MCF 10A (cell line): Measurements from ENCODE around the gene EHD2. TPM values are rescaled to one million over a fixed set of nuclear protein-coding genes. Genes with fewer than 3 reads are reported as not detected.

Experiments
- BruUV-seq: library from RNA; stranded (reverse); fragments of 400-500 nt; replicated peaks from 2 replicates; lab custom pipeline; 2021; lab: Mats Ljungman, UMichigan
- CTCF ChIA-PET: fragments of 300-600 bp; sonication (Branson Sonifier 250); formaldehyde crosslinking; extraction: SDS; loops from one replicate; lab custom pipeline; 2021; ENCODE audit warnings: antibody characterized with exemption, inconsistent platforms; lab: Yijun Ruan, JAX
- POLR2A ChIA-PET: fragments of 300-600, 350-650 bp; sonication (Branson Sonifier 250); formaldehyde crosslinking; extraction: SDS; loops from one replicate; lab custom pipeline; 2020; ENCODE audit warnings: antibody characterized with exemption, inconsistent platforms; lab: Yijun Ruan, JAX
- DNase-seq: peaks from one replicate; pipeline ENCODE4 v3.0.0-alpha.2; 2018; ENCODE audit not compliant: unreplicated experiment
- H3K27ac Mint-ChIP-seq: one replicate; pipeline ENCODE4 v1.8.0; 2022; ENCODE audit warnings: mild to moderate bottlenecking, low read depth, mixed read lengths; ENCODE audit not compliant: unreplicated experiment
- H3K27me3 Mint-ChIP-seq: one replicate; pipeline ENCODE4 v1.8.0; 2022; ENCODE audit warnings: mixed read lengths; ENCODE audit not compliant: insufficient read depth, unreplicated experiment
- H3K36me3 Mint-ChIP-seq: one replicate; pipeline ENCODE4 v1.8.0; 2022; ENCODE audit warnings: mild to moderate bottlenecking, moderate library complexity, mixed read lengths; ENCODE audit not compliant: insufficient read depth, unreplicated experiment
- H3K4me1 Mint-ChIP-seq: one replicate; pipeline ENCODE4 v1.8.0; 2022; ENCODE audit warnings: mixed read lengths; ENCODE audit not compliant: insufficient read depth, unreplicated experiment
- H3K4me3 Mint-ChIP-seq: one replicate; pipeline ENCODE4 v1.8.0; 2022; ENCODE audit warnings: mild to moderate bottlenecking, moderate library complexity, mixed read lengths; ENCODE audit not compliant: unreplicated experiment
- H3K9me3 Mint-ChIP-seq: one replicate; pipeline ENCODE4 v1.8.0; 2022; ENCODE audit warnings: mixed read lengths; ENCODE audit not compliant: unreplicated experiment
- CTCF ChIP-seq: fragments of 200-600 bp; IDR thresholded peaks from one replicate; pipeline ENCODE4 v1.8.0; 2022; ENCODE audit warnings: antibody characterized with exemption, mild to moderate bottlenecking; ENCODE audit not compliant: unreplicated experiment
- intact Hi-C: fragments of 100-400 bp; cut with micrococcal nuclease; formaldehyde crosslinking; loops from 2 replicates; pipeline ENCODE4 v1.14.1; 2022
- total RNA-seq: library from RNA; stranded (reverse); gene quantifications from 2 replicates; pipeline ENCODE4 v1.2.3, GENCODE V29; 2022

The EHD2 gene
- total RNA-seq, 1 experiment from 2014 or later, result 88.8 TPM

- ChIA-PET POLR2A (interaction anchor here (1.2 kb wide), 1 partner anchor 97 kb away, joined by 4 read pairs; no protein-coding TSS in a partner anchor), CTCF (interaction anchor here (0.7 to 1.8 kb wide), 6 partner anchors 15 to 59 kb away, joined by 3 to 9 read pairs (median 6); partner anchors contain the start of gene NOP53)
- no peak overlapping the region for H3K27ac Mint-ChIP-seq
- H3K4me1 Mint-ChIP-seq, result no peaks in the 10 kb centered on the region
- no peak for DNase-seq
- no TSS peak for BruUV-seq
- intact Hi-C loops, result loop anchor here (1.0 kb wide), 1 partner anchor 22 kb away; no protein-coding TSS in a partner anchor
- H3K27me3 Mint-ChIP-seq, result no peaks in the 10 kb centered on the region
- no peaks in the 10 kb centered on the region for H3K36me3 Mint-ChIP-seq
- no peak overlapping the region for H3K4me3 Mint-ChIP-seq
- no peak for TF ChIP-seq CTCF
- H3K9me3 Mint-ChIP-seq, result peaks cover 10% of the 10 kb centered on the region
Measured at GRCh38 chr19:47766359-47766620, 53.1 kb downstream of the EHD2 start.

GRCh38 chr19:47766670-47767069 lies 53.4 kb downstream of the EHD2 start:
- Mint-ChIP-seq H3K9me3 (peaks cover 10% of the 10 kb centered on the region), H3K4me3 (no peak overlapping the region), H3K4me1 (no peaks in the 10 kb centered on the region), H3K36me3 (no peaks in the 10 kb centered on the region), H3K27ac (no peak overlapping the region), H3K27me3 (no peaks in the 10 kb centered on the region)
- intact Hi-C loops, result loop anchor here (1.0 kb wide), 1 partner anchor 22 kb away; no protein-coding TSS in a partner anchor
- CTCF ChIA-PET, result interaction anchor here (0.5 to 1.4 kb wide), 6 partner anchors 16 to 722 kb away, joined by 3 to 9 read pairs (median 4); no protein-coding TSS in a partner anchor
- POLR2A ChIA-PET, result interaction anchor here (0.7 kb wide), 1 partner anchor 12 kb away, joined by 3 read pairs; the partner anchor contains the start of gene SELENOW
- BruUV-seq, result no TSS peak
- DNase-seq, result no peak
- no peak for TF ChIP-seq CTCF

- ChIA-PET POLR2A (interaction anchor here (0.7 kb wide), 1 partner anchor 11 kb away, joined by 3 read pairs; the partner anchor contains the start of gene SELENOW), CTCF (interaction anchor here (0.5 to 1.3 kb wide), 5 partner anchors 22 to 721 kb away, joined by 3 to 5 read pairs (median 3); no protein-coding TSS in a partner anchor)
- Mint-ChIP-seq H3K9me3 (peaks cover 10% of the 10 kb centered on the region), H3K27me3 (no peaks in the 10 kb centered on the region), H3K27ac (no peak overlapping the region), H3K4me1 (no peaks in the 10 kb centered on the region), H3K4me3 (no peak overlapping the region), H3K36me3 (no peaks in the 10 kb centered on the region)
- intact Hi-C loops, result no loop called here
- no peak for DNase-seq
- no peak for TF ChIP-seq CTCF
- no TSS peak for BruUV-seq
Measured at GRCh38 chr19:47767349-47767748, 54.1 kb downstream of the EHD2 start.

GRCh38 chr19:47768604-47769003 lies 55.4 kb downstream of the EHD2 start:
- peaks cover 10% of the 10 kb centered on the region for H3K9me3 Mint-ChIP-seq
- no peak for TF ChIP-seq CTCF
- peaks cover 5% of the 10 kb centered on the region for H3K4me1 Mint-ChIP-seq
- H3K4me3 Mint-ChIP-seq, result no peak overlapping the region
- ChIA-PET CTCF (interaction anchor here (0.7 kb wide), 1 partner anchor 10 kb away, joined by 3 read pairs; no protein-coding TSS in a partner anchor), POLR2A (no interaction called here)
- H3K27me3 Mint-ChIP-seq, result no peaks in the 10 kb centered on the region
- DNase-seq, result no peak
- no peaks in the 10 kb centered on the region for H3K36me3 Mint-ChIP-seq
- no peak overlapping the region for H3K27ac Mint-ChIP-seq
- no TSS peak for BruUV-seq
- intact Hi-C loops, result no loop called here
